ENCODE measurements around the gene PRRC2B. TPM values are rescaled to one million over a fixed set of nuclear protein-coding genes. Genes with fewer than 3 reads are reported as not detected.
"Not testable (repeated sequence)": the region's sequence is repeated elsewhere in the genome, so short reads cannot be mapped to it uniquely, and the experiment has no call there.

Gene PRRC2B
- total RNA-seq, 2 experiments from 2014 or later = 151 to 184 TPM

- ATAC-seq (no peak), DNase-seq (no peak)
- peaks cover 9% of the 10 kb centered on the region for H3K4me1 Mint-ChIP-seq
- intact Hi-C loops (cut with DNase I, micrococcal nuclease) = no loop called here
- POLR2A ChIA-PET = no interaction called here
- no peaks in the 10 kb centered on the region for H3K27me3 Mint-ChIP-seq
- H3K9me3 Mint-ChIP-seq (ENCODE audit: low read depth) = no peaks in the 10 kb centered on the region
- no peaks in the 10 kb centered on the region for H3K36me3 Mint-ChIP-seq (ENCODE audit: low read depth)
- no peak overlapping the region for H3K27ac Mint-ChIP-seq
- CTCF ChIA-PET = interaction anchor here (0.6 kb wide), 1 partner anchor 9 kb away, joined by 4 read pairs; no protein-coding TSS in a partner anchor
- H3K4me3 Mint-ChIP-seq = no peak overlapping the region
Observed at GRCh38 chr9:131365546-131365945, 28.3 kb upstream of the PRRC2B start.

GRCh38 chr9:131366761-131367401 lies 27.0 kb upstream of the PRRC2B start:
- CTCF ChIA-PET = interaction anchor here (0.6 to 1.5 kb wide), 4 partner anchors 17 to 970 kb away, joined by 3 read pairs; no protein-coding TSS in a partner anchor
- intact Hi-C loops (cut with DNase I, micrococcal nuclease) = no loop called here
- Mint-ChIP-seq H3K27ac (no peak overlapping the region), H3K4me3 (no peak overlapping the region), H3K4me1 (peaks cover under 1% of the 10 kb centered on the region), H3K27me3 (no peaks in the 10 kb centered on the region), H3K36me3 (ENCODE audit: low read depth) (no peaks in the 10 kb centered on the region), H3K9me3 (ENCODE audit: low read depth) (no peaks in the 10 kb centered on the region)
- ATAC-seq (no peak), DNase-seq (no peak)
- POLR2A ChIA-PET = no interaction called here

DNA sequence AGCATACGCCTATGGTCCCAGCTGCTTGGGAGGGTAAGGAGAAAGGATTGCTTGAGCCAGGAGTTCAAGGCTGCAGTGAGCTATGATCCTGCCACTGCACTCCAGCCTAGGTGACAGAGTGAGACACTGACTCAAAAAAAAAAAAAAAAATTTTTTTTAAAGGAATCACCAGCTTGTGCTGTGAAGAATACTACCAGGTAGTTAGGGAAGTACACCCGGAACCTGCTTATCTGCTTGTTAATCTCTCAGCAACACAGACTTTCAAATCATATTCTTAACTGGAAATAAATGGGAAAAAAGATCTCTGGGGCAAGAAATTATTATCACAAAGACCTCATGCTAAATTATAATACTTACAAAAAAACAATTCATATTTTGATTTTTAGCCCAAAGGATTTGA lies 26.4 kb upstream of the PRRC2B start:
- DNase-seq (no peak), ATAC-seq (no peak)
- ChIA-PET CTCF (interaction anchor here (0.7 to 1.5 kb wide), 3 partner anchors 17 to 96 kb away, joined by 3 read pairs; no protein-coding TSS in a partner anchor), POLR2A (no interaction called here)
- H3K9me3 Mint-ChIP-seq (ENCODE audit: low read depth) = no peaks in the 10 kb centered on the region
- H3K27me3 Mint-ChIP-seq = no peaks in the 10 kb centered on the region
- H3K27ac Mint-ChIP-seq = no peak overlapping the region
- no peaks in the 10 kb centered on the region for H3K36me3 Mint-ChIP-seq (ENCODE audit: low read depth)
- no peak overlapping the region for H3K4me3 Mint-ChIP-seq
- H3K4me1 Mint-ChIP-seq = peaks cover 7% of the 10 kb centered on the region
- intact Hi-C loops (cut with DNase I, micrococcal nuclease) = no loop called here

DNA sequence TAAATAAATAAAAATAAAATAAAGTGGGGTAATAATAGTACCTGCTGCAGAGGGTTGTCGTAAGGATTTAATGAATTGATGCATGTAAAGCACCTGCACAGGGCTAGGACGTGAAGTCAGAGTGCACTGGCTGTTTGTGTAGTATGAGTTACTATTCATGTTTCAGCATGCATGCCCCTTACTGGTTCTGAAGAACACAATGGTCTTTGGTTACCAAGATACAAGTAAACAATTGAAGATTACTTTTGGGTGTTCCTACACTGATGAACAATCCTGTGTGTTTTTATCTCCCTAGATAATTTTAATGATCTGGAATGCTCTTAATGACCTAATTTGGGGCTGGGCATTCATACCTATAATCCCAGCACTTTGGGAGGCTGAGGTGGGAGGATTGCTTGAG lies 23.2 kb upstream of the PRRC2B start:
- ATAC-seq (no peak), DNase-seq (no peak)
- Mint-ChIP-seq H3K27me3 (no peaks in the 10 kb centered on the region), H3K27ac (no peak overlapping the region), H3K4me1 (peaks cover 8% of the 10 kb centered on the region), H3K9me3 (ENCODE audit: low read depth) (no peaks in the 10 kb centered on the region), H3K36me3 (ENCODE audit: low read depth) (no peaks in the 10 kb centered on the region), H3K4me3 (no peak overlapping the region)
- ChIA-PET POLR2A (interaction anchor here (0.6 kb wide), 2 partner anchors 90 to 699 kb away, joined by 3 to 5 read pairs; no protein-coding TSS in a partner anchor), CTCF (no interaction called here)
- intact Hi-C loops (cut with DNase I, micrococcal nuclease) = loop anchor here (5.0 kb wide), 3 partner anchors 107 to 678 kb away; partner anchors contain the start of genes EXOSC2 (in 1 of the 2) and POMT1 (in 1 of the 2)

DNA sequence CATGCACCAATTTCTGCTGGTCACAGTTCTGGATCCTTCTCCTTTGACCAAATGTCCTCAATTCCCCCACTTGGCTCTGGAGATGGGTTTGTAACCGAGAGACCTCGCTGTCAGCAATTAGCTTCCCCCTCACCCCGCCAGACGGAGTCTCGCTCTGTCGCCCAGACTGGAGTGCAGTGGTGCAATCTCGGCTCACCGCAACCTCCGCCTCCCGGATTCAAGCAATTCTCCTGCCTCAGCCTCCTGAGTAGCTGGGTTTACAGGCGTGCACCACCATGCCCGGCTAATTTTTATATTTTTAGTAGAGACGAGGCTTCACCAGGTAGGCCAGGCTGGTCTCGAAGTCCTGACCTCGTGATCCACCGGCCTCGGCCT lies 21.3 kb upstream of the PRRC2B start:
- H3K9me3 Mint-ChIP-seq (ENCODE audit: low read depth); H3K27me3 Mint-ChIP-seq; ATAC-seq; H3K36me3 Mint-ChIP-seq (ENCODE audit: low read depth); H3K4me1 Mint-ChIP-seq: not testable (repeated sequence)
- DNase-seq = peak; percentile 18
- CTCF ChIA-PET = interaction anchor here (0.9 to 2.3 kb wide), 15 partner anchors 12 to 689 kb away, joined by 3 to 8 read pairs (median 4); no protein-coding TSS in a partner anchor
- intact Hi-C loops (cut with DNase I, micrococcal nuclease) = loop anchor here (2.0 to 5.0 kb wide), 5 partner anchors 22 to 680 kb away; partner anchors contain the start of genes EXOSC2 (in 1 of the 2), POMT1 (in 1 of the 2) and PRRC2B (in 1 of the 2)
- POLR2A ChIA-PET = interaction anchor here (0.7 to 2.0 kb wide), 7 partner anchors 24 to 131 kb away, joined by 3 to 12 read pairs (median 5); no protein-coding TSS in a partner anchor
- peak overlapping the region; percentile 97 for H3K27ac Mint-ChIP-seq
- H3K4me3 Mint-ChIP-seq = peak overlapping the region; percentile 89

DNA sequence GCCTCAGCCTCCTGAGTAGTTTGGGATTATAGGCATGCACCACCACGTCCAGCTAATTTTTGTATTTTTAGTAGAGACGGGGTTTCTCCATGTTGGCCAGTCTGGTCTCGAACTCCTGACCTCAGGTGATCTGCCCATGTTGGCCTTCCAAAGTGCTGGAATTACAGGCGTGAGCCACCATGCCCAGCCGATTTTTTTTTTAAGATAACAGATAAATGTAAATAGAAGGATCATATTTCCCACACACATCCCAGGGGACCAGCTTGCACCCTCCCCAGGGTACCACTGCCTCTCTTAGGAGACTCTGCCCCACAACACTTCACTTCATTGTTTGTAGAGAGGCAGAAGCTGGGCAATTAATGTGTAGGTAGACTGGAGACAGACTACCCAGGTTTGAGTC lies 19.2 kb upstream of the PRRC2B start:
- CTCF ChIA-PET = interaction anchor here (0.6 kb wide), 1 partner anchor 9 kb away, joined by 4 read pairs; no protein-coding TSS in a partner anchor
- not testable (repeated sequence) for H3K4me1 Mint-ChIP-seq; H3K36me3 Mint-ChIP-seq (ENCODE audit: low read depth); H3K27ac Mint-ChIP-seq; DNase-seq; H3K9me3 Mint-ChIP-seq (ENCODE audit: low read depth); H3K27me3 Mint-ChIP-seq; ATAC-seq
- POLR2A ChIA-PET = interaction anchor here (1.3 kb wide), 1 partner anchor 31 kb away, joined by 3 read pairs; no protein-coding TSS in a partner anchor
- peak overlapping the region; percentile 89 for H3K4me3 Mint-ChIP-seq
- intact Hi-C loops (cut with DNase I, micrococcal nuclease) = loop anchor here (5.0 kb wide), 3 partner anchors 103 to 682 kb away; partner anchors contain the start of genes EXOSC2 (in 1 of the 2) and POMT1 (in 1 of the 2)

GRCh38 chr9:131379056-131379455 lies 14.8 kb upstream of the PRRC2B start:
- ATAC-seq (no peak), DNase-seq (no peak)
- Mint-ChIP-seq H3K27ac (no peak overlapping the region), H3K4me1 (no peaks in the 10 kb centered on the region), H3K36me3 (ENCODE audit: low read depth) (no peaks in the 10 kb centered on the region), H3K27me3 (no peaks in the 10 kb centered on the region), H3K4me3 (no peak overlapping the region), H3K9me3 (ENCODE audit: low read depth) (no peaks in the 10 kb centered on the region)
- intact Hi-C loops (cut with DNase I, micrococcal nuclease) = no loop called here
- CTCF ChIA-PET = interaction anchor here (0.6 kb wide), 1 partner anchor 165 kb away, joined by 4 read pairs; no protein-coding TSS in a partner anchor
- POLR2A ChIA-PET = no interaction called here

GRCh38 chr9:131382850-131383729 lies 10.8 kb upstream of the PRRC2B start:
- ATAC-seq (no peak), DNase-seq (no peak)
- Mint-ChIP-seq H3K9me3 (ENCODE audit: low read depth) (no peaks in the 10 kb centered on the region), H3K27ac (no peak overlapping the region), H3K36me3 (ENCODE audit: low read depth) (no peaks in the 10 kb centered on the region), H3K4me1 (no peaks in the 10 kb centered on the region), H3K4me3 (no peak overlapping the region), H3K27me3 (no peaks in the 10 kb centered on the region)
- intact Hi-C loops (cut with DNase I, micrococcal nuclease) = no loop called here
- ChIA-PET CTCF (interaction anchor here (0.8 to 1.2 kb wide), 2 partner anchors 47 to 205 kb away, joined by 4 to 5 read pairs; no protein-coding TSS in a partner anchor), POLR2A (interaction anchor here (0.7 to 1.0 kb wide), 2 partner anchors 23 to 196 kb away, joined by 3 to 5 read pairs; no protein-coding TSS in a partner anchor)

- Mint-ChIP-seq H3K4me1 (no peaks in the 10 kb centered on the region), H3K36me3 (ENCODE audit: low read depth) (no peaks in the 10 kb centered on the region), H3K27me3 (no peaks in the 10 kb centered on the region), H3K9me3 (ENCODE audit: low read depth) (no peaks in the 10 kb centered on the region), H3K27ac (no peak overlapping the region), H3K4me3 (no peak overlapping the region)
- ChIA-PET POLR2A (no interaction called here), CTCF (interaction anchor here (0.6 to 1.1 kb wide), 3 partner anchors 22 to 166 kb away, joined by 3 read pairs; no protein-coding TSS in a partner anchor)
- intact Hi-C loops (cut with DNase I, micrococcal nuclease) = no loop called here
- DNase-seq (no peak), ATAC-seq (no peak)
Observed at GRCh38 chr9:131385296-131385695, 8.6 kb upstream of the PRRC2B start.

DNA sequence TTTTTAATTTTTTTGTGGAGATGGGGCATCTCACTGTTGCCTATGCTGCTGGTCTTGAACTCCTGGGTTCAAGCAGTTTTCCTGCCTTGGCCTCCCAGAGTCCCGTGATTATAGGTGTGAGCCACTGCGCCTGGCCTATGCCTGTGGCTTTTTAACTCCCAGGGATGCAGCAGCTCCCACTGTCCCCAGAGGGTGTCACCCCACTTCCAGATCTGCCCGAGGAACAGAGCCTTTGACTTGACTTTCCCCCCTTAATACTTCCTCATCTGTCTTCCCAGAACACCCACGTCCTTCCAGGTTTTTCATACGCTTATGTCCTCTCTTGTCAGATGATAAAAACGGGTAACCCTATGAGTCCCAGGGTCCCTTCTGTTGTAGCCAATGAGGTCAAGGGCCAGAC lies 7.6 kb upstream of the PRRC2B start:
- Mint-ChIP-seq H3K36me3 (ENCODE audit: low read depth) (no peaks in the 10 kb centered on the region), H3K27ac (no peak overlapping the region), H3K4me1 (no peaks in the 10 kb centered on the region), H3K27me3 (no peaks in the 10 kb centered on the region), H3K9me3 (ENCODE audit: low read depth) (no peaks in the 10 kb centered on the region), H3K4me3 (no peak overlapping the region)
- no peak for ATAC-seq
- intact Hi-C loops (cut with DNase I, micrococcal nuclease) = no loop called here
- POLR2A ChIA-PET = no interaction called here
- no peak for DNase-seq
- CTCF ChIA-PET = interaction anchor here (1.1 kb wide), 1 partner anchor 48 kb away, joined by 3 read pairs; no protein-coding TSS in a partner anchor

DNA sequence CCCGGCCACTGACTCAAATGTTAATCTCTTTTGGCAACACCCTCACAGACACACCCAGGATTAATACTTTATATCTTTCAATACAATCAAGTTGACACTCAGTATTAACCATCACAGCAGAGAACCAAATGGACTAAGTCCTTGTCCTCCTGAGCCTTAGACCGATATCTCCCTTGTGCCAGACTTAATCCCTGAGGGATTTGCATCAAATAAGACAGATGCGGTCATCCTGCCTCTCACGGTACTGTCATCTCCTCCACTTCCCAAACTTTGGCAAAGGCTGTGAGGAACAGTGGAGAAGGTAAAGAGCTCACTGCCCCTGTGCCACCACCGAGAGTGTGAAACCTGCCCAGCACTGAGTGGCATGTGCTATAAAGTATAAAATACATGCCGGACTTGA lies 6.5 kb upstream of the PRRC2B start:
- no peaks in the 10 kb centered on the region for H3K27me3 Mint-ChIP-seq
- intact Hi-C loops (cut with DNase I, micrococcal nuclease) = no loop called here
- ChIA-PET POLR2A (no interaction called here), CTCF (no interaction called here)
- H3K4me3 Mint-ChIP-seq = no peak overlapping the region
- no peaks in the 10 kb centered on the region for H3K4me1 Mint-ChIP-seq
- H3K27ac Mint-ChIP-seq = no peak overlapping the region
- H3K9me3 Mint-ChIP-seq (ENCODE audit: low read depth) = no peaks in the 10 kb centered on the region
- no peak for DNase-seq
- H3K36me3 Mint-ChIP-seq (ENCODE audit: low read depth) = no peaks in the 10 kb centered on the region
- no peak for ATAC-seq
